HG02678 (cell line): ENCODE data around the gene TSC2.
"Not testable (repeated sequence)": the region's sequence is repeated elsewhere in the genome, so short reads cannot be mapped to it uniquely, and the experiment has no call there.

Experiments
- ATAC-seq: cut with Tn5 transposase; IDR thresholded peaks from one replicate; pipeline ENCODE4 v1.9.1; 2021; ENCODE audit warnings: mild to moderate bottlenecking, moderate library complexity; ENCODE audit not compliant: unreplicated experiment

The TSC2 gene

GRCh38 chr16:2030036-2030435 lies 17.7 kb upstream of the TSC2 start:
- ATAC-seq: no peak

GRCh38 chr16:2031081-2031577 lies 16.7 kb upstream of the TSC2 start:
- ATAC-seq: no peak

- no peak for ATAC-seq
Measured at GRCh38 chr16:2032285-2033056, 15.3 kb upstream of the TSC2 start.

- ATAC-seq: no peak
Measured at GRCh38 chr16:2033057-2033908, 14.5 kb upstream of the TSC2 start.

- ATAC-seq: not testable (repeated sequence)
Measured at GRCh38 chr16:2033909-2034695, 13.7 kb upstream of the TSC2 start.

- ATAC-seq: no peak
Measured at GRCh38 chr16:2034696-2035430, 12.9 kb upstream of the TSC2 start.

- no peak for ATAC-seq
Measured at GRCh38 chr16:2035431-2036199, 12.2 kb upstream of the TSC2 start.

GRCh38 chr16:2036200-2036966 lies 11.4 kb upstream of the TSC2 start:
- no peak for ATAC-seq

GRCh38 chr16:2037115-2037514 lies 10.7 kb upstream of the TSC2 start:
- no peak for ATAC-seq

GRCh38 chr16:2037647-2038381 lies 10.0 kb upstream of the TSC2 start:
- ATAC-seq: no peak

- ATAC-seq: no peak
Measured at GRCh38 chr16:2038382-2039231, 9.2 kb upstream of the TSC2 start.

- ATAC-seq: no peak
Measured at GRCh38 chr16:2039274-2040031, 8.3 kb upstream of the TSC2 start.

- no peak for ATAC-seq
Measured at GRCh38 chr16:2040041-2040786, 7.6 kb upstream of the TSC2 start.

- no peak for ATAC-seq
Measured at GRCh38 chr16:2040787-2041522, 6.8 kb upstream of the TSC2 start.
